GM19351 (cell line): ENCODE measurements around the gene EXOC3L2.

Experiments used
- ATAC-seq: cut with Tn5 transposase; IDR thresholded peaks from one replicate; pipeline ENCODE4 v1.9.1; 2021; ENCODE audit warnings: mild to moderate bottlenecking, moderate library complexity; ENCODE audit not compliant: unreplicated experiment

EXOC3L2 gene

DNA sequence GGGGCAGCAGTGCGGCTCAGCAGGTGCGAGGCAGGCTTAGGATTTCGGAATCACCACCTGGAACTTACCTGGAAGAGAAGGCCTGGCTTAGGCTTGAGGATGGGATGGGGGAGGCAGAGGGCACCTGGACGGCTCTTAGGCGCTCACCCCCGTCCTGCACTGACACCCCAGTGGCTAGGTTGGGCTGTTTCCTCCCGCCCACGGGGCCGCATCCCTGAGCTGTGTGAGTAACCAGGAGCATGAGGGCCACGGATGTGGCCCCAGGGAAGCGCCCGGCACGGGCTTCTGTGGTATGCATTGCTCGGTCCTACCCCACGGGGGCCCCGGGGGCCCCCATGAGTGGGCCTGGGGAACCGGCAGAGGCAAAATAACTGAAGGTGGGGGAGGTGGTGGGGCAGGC is 82.1 kb downstream of the EXOC3L2 start:
- no peak for ATAC-seq

DNA sequence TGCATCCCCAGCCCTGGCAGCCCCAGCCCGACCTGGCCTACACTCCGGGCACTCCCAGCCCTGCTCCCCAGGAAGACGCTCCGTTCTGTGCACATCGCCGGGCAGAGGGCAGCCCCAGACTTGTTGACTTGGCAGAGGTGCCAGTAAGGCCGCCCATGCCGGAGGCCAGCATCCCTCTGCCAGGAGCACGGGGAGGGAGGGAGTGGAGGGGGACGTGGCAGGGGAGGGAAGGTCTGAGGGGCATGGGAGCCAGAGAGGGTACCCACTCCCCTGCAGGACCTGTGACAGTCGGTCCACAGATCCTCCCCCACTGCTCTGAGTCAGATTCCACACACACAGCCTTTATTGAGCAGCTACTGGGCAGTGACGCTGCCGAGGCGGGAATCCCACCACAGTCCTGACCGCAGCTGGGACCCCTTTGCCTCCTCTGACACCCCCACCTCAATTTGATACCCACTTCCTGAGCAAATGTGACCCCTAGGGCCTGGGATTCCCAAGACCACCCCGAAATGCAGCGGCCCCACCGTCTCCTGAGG is 82.5 kb downstream of the EXOC3L2 start:
- ATAC-seq: no peak
